Keratinocyte (primary cell): ENCODE data around the gene PPM1A. TPM values are rescaled to one million over a fixed set of nuclear protein-coding genes. Genes with fewer than 3 reads are reported as not detected.

Experiments used
- DNase-seq: peaks from one replicate; pipeline ENCODE4 v3.0.0-alpha.2; 2011; ENCODE audit warnings: low read depth, missing footprints, low spot score
- FAIRE-seq: peaks from 2 replicates; lab custom pipeline; 2011; peaks lifted over from hg19 to GRCh38; lab: Jason Lieb, UNC
- H2AFZ ChIP-seq: 2 replicates; pipeline ENCODE4 v1.6.0; 2012; ENCODE audit warnings: low read length, control low read depth, inconsistent platforms; ENCODE audit not compliant: control insufficient read depth
- H3K27ac ChIP-seq: 2 replicates; pipeline ENCODE4 v1.5.1; 2011; ENCODE audit warnings: low read length; ENCODE audit not compliant: control insufficient read depth, insufficient read depth
- H3K27me3 ChIP-seq: 3 replicates; pipeline ENCODE4 v1.6.0; 2011; ENCODE audit warnings: low read length; ENCODE audit not compliant: control insufficient read depth, insufficient read depth; ENCODE audit errors: extremely low read depth
- H3K36me3 ChIP-seq, 2 experiments: 2 replicates in 1 of 2; 3 replicates in 1 of 2; pipeline ENCODE4 v1.5.1; 2011; ENCODE audit warnings: low read length in 2 of 2, mild to moderate bottlenecking in 1 of 2; ENCODE audit not compliant: control insufficient read depth in 2 of 2, insufficient read depth in 2 of 2; ENCODE audit errors: extremely low read depth in 1 of 2
- H3K4me1 ChIP-seq: 3 replicates; pipeline ENCODE4 v1.5.1; 2011; ENCODE audit warnings: low read length; ENCODE audit not compliant: control insufficient read depth, insufficient read depth; ENCODE audit errors: extremely low read depth
- H3K4me2 ChIP-seq: 3 replicates; pipeline ENCODE4 v1.6.0; 2011; ENCODE audit warnings: low read depth, low read length; ENCODE audit not compliant: control insufficient read depth, insufficient read depth; ENCODE audit errors: extremely low read depth
- H3K4me3 ChIP-seq, 3 experiments: fragments of 200-600 bp in 1 of 3; sonication (generic) in 1 of 3; 2 replicates in 2 of 3; 3 replicates in 1 of 3; pipeline ENCODE4 v1.5.1; 2011 to 2016; ENCODE audit warnings: low read length in 3 of 3, mild to moderate bottlenecking in 3 of 3, control low read depth in 2 of 3, inconsistent platforms in 1 of 3, low read depth in 1 of 3, mixed read lengths in 1 of 3, mixed run types in 1 of 3, moderate library complexity in 1 of 3; ENCODE audit not compliant: control insufficient read depth in 2 of 3, insufficient read depth in 2 of 3; ENCODE audit errors: extremely low read depth in 1 of 3
- H3K79me2 ChIP-seq: 2 replicates; pipeline ENCODE4 v1.6.0; 2012; ENCODE audit warnings: low read length; ENCODE audit not compliant: control insufficient read depth, insufficient read depth
- H3K9ac ChIP-seq: 3 replicates; pipeline ENCODE4 v1.6.0; 2011; ENCODE audit warnings: low read length; ENCODE audit not compliant: control insufficient read depth, insufficient read depth; ENCODE audit errors: extremely low read depth
- H3K9me1 ChIP-seq: 3 replicates; pipeline ENCODE4 v1.6.0; 2011; ENCODE audit warnings: low read length; ENCODE audit not compliant: control insufficient read depth, insufficient read depth; ENCODE audit errors: extremely low read depth
- H3K9me3 ChIP-seq: 2 replicates; pipeline ENCODE4 v1.5.1; 2012; ENCODE audit warnings: low read depth, low read length; ENCODE audit not compliant: control insufficient read depth
- H4K20me1 ChIP-seq: 3 replicates; pipeline ENCODE4 v1.6.0; 2011; ENCODE audit warnings: low read length; ENCODE audit not compliant: control insufficient read depth, insufficient read depth; ENCODE audit errors: extremely low read depth
- CTCF ChIP-seq, 3 experiments: IDR thresholded peaks in 1 of 3; conservative IDR thresholded peaks in 1 of 3; optimal IDR thresholded peaks in 1 of 3; 2 replicates in 2 of 3; 3 replicates in 1 of 3; pipeline versions ENCODE3 to v1.5.1; 2011; ENCODE audit warnings: low read length in 3 of 3, mild to moderate bottlenecking in 3 of 3, moderate library complexity in 2 of 3, control low read depth in 1 of 3, inconsistent platforms in 1 of 3; ENCODE audit not compliant: insufficient read depth in 2 of 3; ENCODE audit errors: extremely low read depth in 1 of 3
- EZH2 ChIP-seq: IDR thresholded peaks from one replicate; pipeline ENCODE4 v1.6.1; 2012; ENCODE audit warnings: inconsistent platforms, mild to moderate bottlenecking, low read length, moderate library complexity
- dilution Hi-C: fragments of 300-500 bp; cut with MboI; formaldehyde crosslinking; loops from one replicate; pipeline ENCODE4 v1.7.0; 2020; ENCODE audit warnings: low sequenced_read_pairs; ENCODE audit not compliant: extremely low pct_ligation_motif_present
- polyA plus RNA-seq, 5 experiments: library from polyadenylated mRNA; depleted of rRNA in 3 of 5; stranded (reverse) in 3 of 5; stranded (forward) in 1 of 5; unstranded in 1 of 5; fragments of >200 nt; gene quantifications; 1 replicate in 1 of 5; 2 replicates in 3 of 5; 3 replicates in 1 of 5; pipeline versions ENCODE4 v1.2.1 to v1.2.3, GENCODE V29; 2011 to 2012; ENCODE audit warnings: missing spikeins in 2 of 5, low read depth in 1 of 5, low replicate concordance in 1 of 5

Gene PPM1A
- polyA plus RNA-seq, 1 donor (not counting 4 experiments of a cell fraction or from before 2014, with no cell fraction given): 44.5 TPM

- H3K4me2 ChIP-seq: peak overlapping the region; percentile 72
- dilution Hi-C loops: no loop called here
- H3K4me3 ChIP-seq: peak overlapping the region; percentile 53 to 72 (median 63)
- H3K4me1 ChIP-seq: peaks cover 29% of the 10 kb centered on the region
- no peaks in the 10 kb centered on the region for H3K9me3 ChIP-seq
- no peaks in the 10 kb centered on the region for H3K27me3 ChIP-seq
- FAIRE-seq (peak; percentile 86), DNase-seq (peak; percentile 42)
- H3K27ac ChIP-seq: peak overlapping the region; percentile 93
- TF ChIP-seq CTCF (optimal IDR thresholded peaks at IDR 0.05 in 1 of 3, IDR thresholded peaks at IDR 0.05 in 1 of 3, conservative IDR thresholded peaks at IDR 0.05 in 1 of 3; ENCODE audit: extremely low read depth in 1 of 3, insufficient read depth in 2 of 3, low read length in 3 of 3) (no peak), EZH2 (no peak)
- no peaks in the 10 kb centered on the region for H3K9me1 ChIP-seq
- peak overlapping the region; percentile 83 for H2AFZ ChIP-seq
- peaks cover 32% of the 10 kb centered on the region for H3K79me2 ChIP-seq
- no peaks in the 10 kb centered on the region for H3K36me3 ChIP-seq
- H3K9ac ChIP-seq: peak overlapping the region; percentile 91
- H4K20me1 ChIP-seq: no peaks in the 10 kb centered on the region
Measured at GRCh38 chr14:60247994-60248696, 876 bp upstream of the PPM1A start.

- Histone ChIP-seq H2AFZ (no peak overlapping the region), H3K4me1 (peaks cover 29% of the 10 kb centered on the region), H3K27me3 (no peaks in the 10 kb centered on the region), H4K20me1 (no peaks in the 10 kb centered on the region), H3K9me3 (no peaks in the 10 kb centered on the region), H3K4me2 (peak overlapping the region; percentile 89), H3K9me1 (no peaks in the 10 kb centered on the region), H3K4me3 (peak overlapping the region; percentile 73 to 88 (median 77)), H3K79me2 (peaks cover 45% of the 10 kb centered on the region), H3K9ac (peak overlapping the region; percentile 84), H3K27ac (peak overlapping the region; percentile 76), H3K36me3 (no peaks in the 10 kb centered on the region)
- FAIRE-seq: no peak
- dilution Hi-C loops: no loop called here
- DNase-seq: no peak
- TF ChIP-seq EZH2: no peak
- TF ChIP-seq CTCF (optimal IDR thresholded peaks at IDR 0.05 in 1 of 3, IDR thresholded peaks at IDR 0.05 in 1 of 3, conservative IDR thresholded peaks at IDR 0.05 in 1 of 3; ENCODE audit: extremely low read depth in 1 of 3, insufficient read depth in 2 of 3, low read length in 3 of 3): no peak
Measured at GRCh38 chr14:60249321-60250256, 568 bp downstream of the PPM1A start.
